B cell (primary cell): ENCODE results near the gene ITGB2. TPM values are rescaled to one million over a fixed set of nuclear protein-coding genes. Genes with fewer than 3 reads are reported as not detected.

Experiments used
- ATAC-seq: fragments of 200-7000 bp; cut with Tn5 transposase; one replicate; pipeline ENCODE4 v1.10.0; 2021; ENCODE audit warnings: low read depth, mild to moderate bottlenecking, moderate number of reproducible peaks, moderate library complexity
- CTCF ChIA-PET: fragments of 350-600 bp; sonication (Branson Sonifier 250); formaldehyde crosslinking; loops from one replicate; lab custom pipeline; 2021; ENCODE audit warnings: antibody characterized with exemption, inconsistent platforms; lab: Charles Lee
- POLR2A ChIA-PET: fragments of 350-600 bp; sonication (Branson Sonifier 250); formaldehyde crosslinking; loops from one replicate; lab custom pipeline; 2021; ENCODE audit warnings: antibody characterized with exemption; lab: Charles Lee
- DNase-seq: peaks from one replicate; pipeline ENCODE4 v3.0.0; 2013
- H2AFZ ChIP-seq: 2 replicates; pipeline ENCODE4 v1.6.1; 2012; ENCODE audit warnings: mild to moderate bottlenecking, low read depth, low read length; ENCODE audit not compliant: insufficient read depth, poor library complexity, severe bottlenecking
- H3K27ac ChIP-seq, 2 donors: 1 replicate in 1 of 2; 2 replicates in 1 of 2; pipeline ENCODE4 v1.5.1; 2012 to 2013; ENCODE audit warnings: low read length in 2 of 2, mild to moderate bottlenecking in 2 of 2, moderate library complexity in 1 of 2
- H3K27me3 ChIP-seq, 4 experiments: fragments of 200-600 bp in 1 of 4; sonication (generic) in 1 of 4; replicated peaks in 1 of 4; 1 replicate in 2 of 4; 2 replicates in 2 of 4; pipeline versions ENCODE4 v1.6.1 to v1.7.0; 2013 to 2016; ENCODE audit warnings: low read length in 3 of 4, mild to moderate bottlenecking in 2 of 4, mixed read lengths in 1 of 4, moderate library complexity in 1 of 4; ENCODE audit not compliant: insufficient read depth in 4 of 4, control insufficient read depth in 3 of 4; ENCODE audit errors: control extremely low read depth in 1 of 4
- H3K36me3 ChIP-seq, 2 experiments: replicated peaks in 1 of 2; 1 replicate in 1 of 2; 2 replicates in 1 of 2; pipeline versions ENCODE4 v1.6.1 to v1.7.1; 2013; ENCODE audit warnings: low read length in 1 of 2; ENCODE audit not compliant: insufficient read depth in 2 of 2, control insufficient read depth in 1 of 2; ENCODE audit errors: control extremely low read depth in 1 of 2, extremely low read depth in 1 of 2
- H3K4me1 ChIP-seq, 2 donors: fragments of 200-600 bp in 1 of 2; sonication (generic) in 1 of 2; 1 replicate in 1 of 2; 2 replicates in 1 of 2; pipeline versions ENCODE4 v1.5.1 to v1.6.1; 2013 to 2017; ENCODE audit warnings: low read length in 2 of 2; ENCODE audit not compliant: control insufficient read depth in 2 of 2, insufficient read depth in 2 of 2
- H3K4me2 ChIP-seq: replicated peaks from 2 replicates; pipeline ENCODE3; 2012; ENCODE audit warnings: mild to moderate bottlenecking, low read depth, low read length; ENCODE audit not compliant: poor library complexity, severe bottlenecking
- H3K4me3 ChIP-seq, 5 experiments: fragments of 200-600 bp in 1 of 5; sonication (generic) in 1 of 5; 1 replicate in 3 of 5; 2 replicates in 2 of 5; pipeline versions ENCODE4 v1.5.1 to v1.7.0; 2011 to 2016; ENCODE audit warnings: low read length in 4 of 5, mild to moderate bottlenecking in 4 of 5, low read depth in 2 of 5, control low read depth in 1 of 5, moderate library complexity in 1 of 5; ENCODE audit not compliant: insufficient read depth in 1 of 5; ENCODE audit errors: control extremely low read depth in 1 of 5, extremely low read depth in 1 of 5
- H3K79me2 ChIP-seq: fragments of 200-600 bp; sonication (generic); one replicate; pipeline ENCODE4 v1.6.0; 2016; ENCODE audit warnings: low read length; ENCODE audit not compliant: control insufficient read depth, insufficient read depth
- H3K9ac ChIP-seq: fragments of 200-600 bp; sonication (generic); 2 replicates; pipeline ENCODE4 v1.6.1; 2017; ENCODE audit warnings: mild to moderate bottlenecking, low read length, moderate library complexity
- H3K9me3 ChIP-seq, 3 donors: one replicate each; pipeline versions ENCODE4 v1.6.1 to v1.7.1; 2013; ENCODE audit warnings: low read length in 2 of 3; ENCODE audit not compliant: control insufficient read depth in 2 of 3, insufficient read depth in 1 of 3; ENCODE audit errors: control extremely low read depth in 1 of 3
- H4K20me1 ChIP-seq: 2 replicates; pipeline ENCODE4 v1.6.0; 2012; ENCODE audit warnings: mild to moderate bottlenecking, low read length; ENCODE audit not compliant: insufficient read depth, control insufficient read depth, poor library complexity, severe bottlenecking
- H3K27ac Mint-ChIP-seq: one replicate; pipeline ENCODE4 v1.8.0; 2021; ENCODE audit warnings: mixed read lengths
- H3K27me3 Mint-ChIP-seq: one replicate; pipeline ENCODE4 v1.8.0; 2021; ENCODE audit warnings: mixed read lengths
- H3K4me1 Mint-ChIP-seq: one replicate; pipeline ENCODE4 v1.8.0; 2021; ENCODE audit warnings: mixed read lengths
- H3K4me3 Mint-ChIP-seq: one replicate; pipeline ENCODE4 v1.8.0; 2021; ENCODE audit warnings: mixed read lengths
- H3K9me3 Mint-ChIP-seq: one replicate; pipeline ENCODE4 v1.8.0; 2022; ENCODE audit warnings: mixed read lengths; ENCODE audit not compliant: insufficient read depth
- EZH2 ChIP-seq: IDR thresholded peaks from 2 replicates; pipeline ENCODE4 v1.6.1; 2012; ENCODE audit warnings: borderline replicate concordance, low read depth, mild to moderate bottlenecking, moderate library complexity, low read length; ENCODE audit not compliant: insufficient read depth, poor library complexity, severe bottlenecking
- WGBS: methylation state at CpG from one replicate; pipeline ENCODE4 v1.1.5; 2013; ENCODE audit warnings: missing lambda C conversion rate; ENCODE audit not compliant: insufficient coverage; 5-methylcytosine and 5-hydroxymethylcytosine counted together
- intact Hi-C: fragments of 100-400 bp; cut with micrococcal nuclease; formaldehyde crosslinking; loops from one replicate; pipeline ENCODE4 v1.10.0; 2022
- polyA plus RNA-seq: library from polyadenylated mRNA; depleted of rRNA; stranded (reverse); fragments of >200 nt; gene quantifications from 2 replicates; pipeline ENCODE4 v1.2.3, GENCODE V29; 2012
- total RNA-seq, 2 donors: library from RNA; stranded (reverse); fragments of 120-200 nt in 1 of 2; gene quantifications; 1 replicate in 1 of 2; 2 replicates in 1 of 2; pipeline versions ENCODE4 v1.2.3 to v1.2.4, GENCODE V29; 2013 to 2022
- TF ChIP-seq, protein P1 (sequence below): fragments of 200-600 bp; IDR thresholded peaks from one replicate; pipeline ENCODE4 v1.8.0; 2022; ENCODE audit warnings: antibody characterized with exemption, mild to moderate bottlenecking

ITGB2 gene
- total and polyA plus RNA-seq, 2 donors (not counting 1 experiment from before 2014, with no cell fraction given): 102 to 368 TPM

- Histone ChIP-seq H3K27ac (peak overlapping the region; percentile 53 to 87), H3K4me3 (peak overlapping the region in 1 of 5 experiments; percentile 35), H3K27me3 (no peaks in the 10 kb centered on the region), H3K4me2 (peak overlapping the region; percentile 63), H3K36me3 (no peaks in the 10 kb centered on the region), H4K20me1 (no peaks in the 10 kb centered on the region), H3K4me1 (peaks cover 87 to 96% of the 10 kb centered on the region in 2 donors), H3K9me3 (peaks cover 0 to 9% (median 0%) of the 10 kb centered on the region in 3 donors), H3K9ac (peak overlapping the region; percentile 23), H3K79me2 (peaks cover 51% of the 10 kb centered on the region), H2AFZ (no peak overlapping the region)
- WGBS: 100% methylated on average over 1 of the region's 1 CpG
- intact Hi-C loops: no loop called here
- DNase-seq (no peak), ATAC-seq (no peak)
- Mint-ChIP-seq H3K4me3 (peak overlapping the region; percentile 54), H3K27me3 (no peaks in the 10 kb centered on the region), H3K4me1 (peaks cover 88% of the 10 kb centered on the region), H3K27ac (peak overlapping the region; percentile 88), H3K9me3 (peaks cover 2% of the 10 kb centered on the region)
- ChIA-PET POLR2A (interaction anchor here (0.7 to 2.0 kb wide), 2 partner anchors 8 to 145 kb away, joined by 4 to 9 read pairs; no protein-coding TSS in a partner anchor), CTCF (interaction anchor here (1.2 to 3.9 kb wide), 4 partner anchors 12 to 52 kb away, joined by 3 to 22 read pairs (median 7); partner anchors contain the start of gene PTTG1IP)
- TF ChIP-seq, protein P1, sequence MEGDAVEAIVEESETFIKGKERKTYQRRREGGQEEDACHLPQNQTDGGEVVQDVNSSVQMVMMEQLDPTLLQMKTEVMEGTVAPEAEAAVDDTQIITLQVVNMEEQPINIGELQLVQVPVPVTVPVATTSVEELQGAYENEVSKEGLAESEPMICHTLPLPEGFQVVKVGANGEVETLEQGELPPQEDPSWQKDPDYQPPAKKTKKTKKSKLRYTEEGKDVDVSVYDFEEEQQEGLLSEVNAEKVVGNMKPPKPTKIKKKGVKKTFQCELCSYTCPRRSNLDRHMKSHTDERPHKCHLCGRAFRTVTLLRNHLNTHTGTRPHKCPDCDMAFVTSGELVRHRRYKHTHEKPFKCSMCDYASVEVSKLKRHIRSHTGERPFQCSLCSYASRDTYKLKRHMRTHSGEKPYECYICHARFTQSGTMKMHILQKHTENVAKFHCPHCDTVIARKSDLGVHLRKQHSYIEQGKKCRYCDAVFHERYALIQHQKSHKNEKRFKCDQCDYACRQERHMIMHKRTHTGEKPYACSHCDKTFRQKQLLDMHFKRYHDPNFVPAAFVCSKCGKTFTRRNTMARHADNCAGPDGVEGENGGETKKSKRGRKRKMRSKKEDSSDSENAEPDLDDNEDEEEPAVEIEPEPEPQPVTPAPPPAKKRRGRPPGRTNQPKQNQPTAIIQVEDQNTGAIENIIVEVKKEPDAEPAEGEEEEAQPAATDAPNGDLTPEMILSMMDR: no peak
- TF ChIP-seq EZH2: no peak
These were observed 4.7 kb upstream of the ITGB2 start for GRCh38 chr21:44925378-44925755.

DNA sequence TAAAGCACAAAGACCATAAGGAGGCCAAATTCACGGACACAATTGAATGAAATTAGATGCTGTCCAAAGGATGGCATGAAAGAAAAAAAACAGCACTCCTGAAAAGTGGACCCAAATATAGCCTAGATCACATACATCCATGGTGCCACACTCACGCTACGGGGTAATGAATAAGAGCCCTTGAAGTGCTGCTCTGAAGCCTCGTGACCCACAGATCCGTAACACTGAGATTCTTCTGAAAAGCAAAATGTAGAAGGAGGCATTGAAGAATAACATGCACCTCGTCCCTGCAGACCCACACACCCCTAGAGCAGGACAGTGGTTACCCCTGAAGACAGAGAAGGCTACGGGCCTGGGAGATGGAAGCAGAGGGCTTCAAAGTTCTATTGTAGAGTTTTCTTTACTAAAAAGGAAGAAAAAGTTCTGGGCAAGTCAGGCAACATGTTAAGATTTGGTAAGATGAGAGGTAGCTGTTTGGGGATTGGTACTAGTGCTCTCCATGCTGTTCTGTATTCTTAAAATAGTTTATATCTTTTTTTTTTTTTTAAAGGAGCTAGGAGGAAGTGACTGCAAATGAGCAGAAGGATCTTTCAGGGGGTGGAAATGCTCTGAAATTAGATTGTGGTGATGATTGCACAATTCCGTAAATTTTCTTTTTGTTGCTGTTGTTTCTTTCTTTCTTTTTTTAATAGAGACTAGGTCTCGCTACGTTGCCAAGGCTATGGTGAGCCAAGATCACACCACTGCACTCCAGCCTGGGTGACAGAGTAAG is 4.1 kb upstream of the ITGB2 start:
- no peaks in the 10 kb centered on the region for H3K36me3 ChIP-seq
- 70% methylated on average over 2 of the region's 10 CpGs for WGBS
- Mint-ChIP-seq H3K9me3 (peaks cover 2% of the 10 kb centered on the region), H3K4me1 (peaks cover 87% of the 10 kb centered on the region), H3K27me3 (no peaks in the 10 kb centered on the region), H3K27ac (peak overlapping the region; percentile 88), H3K4me3 (peak overlapping the region; percentile 54)
- peak overlapping the region; percentile 63 for H3K4me2 ChIP-seq
- DNase-seq: peak; percentile 58
- no peaks in the 10 kb centered on the region for H3K27me3 ChIP-seq
- H3K4me1 ChIP-seq: peaks cover 82 to 93% of the 10 kb centered on the region in 2 donors
- POLR2A ChIA-PET: interaction anchor here (0.7 kb wide), 1 partner anchor 145 kb away, joined by 4 read pairs; no protein-coding TSS in a partner anchor
- H3K9me3 ChIP-seq: peaks cover 0 to 7% (median 0%) of the 10 kb centered on the region in 3 donors
- H2AFZ ChIP-seq: no peak overlapping the region
- CTCF ChIA-PET: interaction anchor here (1.2 to 3.9 kb wide), 4 partner anchors 12 to 51 kb away, joined by 3 to 22 read pairs (median 7); partner anchors contain the start of gene PTTG1IP
- peak overlapping the region; percentile 53 to 87 for H3K27ac ChIP-seq
- intact Hi-C loops: no loop called here
- H3K9ac ChIP-seq: peak overlapping the region; percentile 23
- H3K79me2 ChIP-seq: peaks cover 57% of the 10 kb centered on the region
- no peak for TF ChIP-seq EZH2
- TF ChIP-seq, protein P1: no peak
- no peak for ATAC-seq
- peak overlapping the region in 1 of 5 experiments; percentile 35 for H3K4me3 ChIP-seq
- peaks cover 3% of the 10 kb centered on the region for H4K20me1 ChIP-seq
